Measurements from ENCODE around the gene SECISBP2. TPM values are rescaled to one million over a fixed set of nuclear protein-coding genes. Genes with fewer than 3 reads are reported as not detected.

SECISBP2 gene
- total RNA-seq, 1 donor from 2014 or later = 118 TPM

DNA sequence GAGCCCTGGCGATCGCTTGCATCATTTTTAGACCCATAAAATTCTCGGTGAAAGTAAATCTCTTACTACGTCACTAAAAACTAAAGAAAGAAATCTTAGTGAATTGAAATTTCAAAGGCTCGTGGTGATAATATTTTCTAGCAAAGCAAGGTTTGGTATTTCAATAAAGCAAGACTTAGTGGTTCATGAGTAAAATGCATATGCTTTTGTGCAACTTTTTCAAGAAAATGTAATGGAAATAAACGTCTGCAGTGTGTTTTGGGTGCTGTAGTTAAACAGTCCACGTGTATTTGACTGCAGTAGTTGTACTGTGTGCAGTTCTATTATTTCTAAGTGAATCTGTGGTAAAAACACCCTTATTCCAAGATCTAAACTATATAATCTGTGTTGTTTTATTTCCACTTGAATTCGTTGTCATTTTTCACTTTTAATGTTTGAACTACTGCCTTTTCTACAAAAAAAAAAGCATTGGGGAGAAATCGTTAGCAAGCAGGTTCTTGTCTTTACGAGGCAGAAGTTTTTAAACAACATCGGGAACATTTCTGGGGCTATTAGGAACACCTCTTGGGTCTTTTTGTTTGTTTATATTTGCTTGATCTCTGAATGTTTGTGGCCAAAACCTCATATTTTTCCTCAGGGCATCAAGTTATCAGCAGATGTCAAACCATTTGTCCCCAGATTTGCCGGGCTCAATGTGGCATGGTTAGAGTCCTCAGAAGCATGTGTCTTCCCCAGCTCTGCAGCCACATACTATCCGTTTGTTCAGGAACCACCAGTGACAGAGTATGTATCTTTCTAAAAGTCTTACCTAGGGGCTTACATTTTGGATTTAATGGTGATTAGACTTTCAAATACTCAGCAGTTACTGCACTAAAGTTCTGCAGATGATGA, 960 bp downstream of the SECISBP2 start:
- peak overlapping the region; percentile 99 for H3K27ac ChIP-seq
- DNase-seq (ENCODE audit: low spot score) = no peak
- peak overlapping the region; percentile 57 for H3K4me3 ChIP-seq
- peaks cover 33% of the 10 kb centered on the region for H3K36me3 ChIP-seq
- H3K4me1 ChIP-seq = peaks cover 33% of the 10 kb centered on the region
- peak overlapping the region; percentile 96 for H3K9ac ChIP-seq
- H4K20me1 ChIP-seq (ENCODE audit: low read depth) = peaks cover 43% of the 10 kb centered on the region
- H3K9me3 Mint-ChIP-seq = no peaks in the 10 kb centered on the region
- TF ChIP-seq, protein P1, sequence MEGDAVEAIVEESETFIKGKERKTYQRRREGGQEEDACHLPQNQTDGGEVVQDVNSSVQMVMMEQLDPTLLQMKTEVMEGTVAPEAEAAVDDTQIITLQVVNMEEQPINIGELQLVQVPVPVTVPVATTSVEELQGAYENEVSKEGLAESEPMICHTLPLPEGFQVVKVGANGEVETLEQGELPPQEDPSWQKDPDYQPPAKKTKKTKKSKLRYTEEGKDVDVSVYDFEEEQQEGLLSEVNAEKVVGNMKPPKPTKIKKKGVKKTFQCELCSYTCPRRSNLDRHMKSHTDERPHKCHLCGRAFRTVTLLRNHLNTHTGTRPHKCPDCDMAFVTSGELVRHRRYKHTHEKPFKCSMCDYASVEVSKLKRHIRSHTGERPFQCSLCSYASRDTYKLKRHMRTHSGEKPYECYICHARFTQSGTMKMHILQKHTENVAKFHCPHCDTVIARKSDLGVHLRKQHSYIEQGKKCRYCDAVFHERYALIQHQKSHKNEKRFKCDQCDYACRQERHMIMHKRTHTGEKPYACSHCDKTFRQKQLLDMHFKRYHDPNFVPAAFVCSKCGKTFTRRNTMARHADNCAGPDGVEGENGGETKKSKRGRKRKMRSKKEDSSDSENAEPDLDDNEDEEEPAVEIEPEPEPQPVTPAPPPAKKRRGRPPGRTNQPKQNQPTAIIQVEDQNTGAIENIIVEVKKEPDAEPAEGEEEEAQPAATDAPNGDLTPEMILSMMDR (IDR thresholded peaks at IDR 0.05) = no peak
- no peak for TF ChIP-seq EZH2 (IDR thresholded peaks at IDR 0.05)
- peaks cover 90% of the 10 kb centered on the region for H3K79me2 ChIP-seq (ENCODE audit: low read depth)
- no peaks in the 10 kb centered on the region for H3K27me3 ChIP-seq
- peaks cover 12% of the 10 kb centered on the region for H3K36me3 Mint-ChIP-seq
- peaks cover 3% of the 10 kb centered on the region for H3K27me3 Mint-ChIP-seq (ENCODE audit: insufficient read depth, low read depth)
- H3K4me2 ChIP-seq = peak overlapping the region; percentile 79
- peaks cover 38% of the 10 kb centered on the region for H3K4me1 Mint-ChIP-seq
- no peaks in the 10 kb centered on the region for H3K9me3 ChIP-seq (ENCODE audit: low read depth)
- peaks cover 56% of the 10 kb centered on the region for H3F3A ChIP-seq (ENCODE audit: low read depth)
- H3K4me3 Mint-ChIP-seq = peak overlapping the region; percentile 87
- H2AFZ ChIP-seq (replicated peaks) = peak overlapping the region; percentile 4
- peak overlapping the region; percentile 86 for H3K27ac Mint-ChIP-seq

DNA sequence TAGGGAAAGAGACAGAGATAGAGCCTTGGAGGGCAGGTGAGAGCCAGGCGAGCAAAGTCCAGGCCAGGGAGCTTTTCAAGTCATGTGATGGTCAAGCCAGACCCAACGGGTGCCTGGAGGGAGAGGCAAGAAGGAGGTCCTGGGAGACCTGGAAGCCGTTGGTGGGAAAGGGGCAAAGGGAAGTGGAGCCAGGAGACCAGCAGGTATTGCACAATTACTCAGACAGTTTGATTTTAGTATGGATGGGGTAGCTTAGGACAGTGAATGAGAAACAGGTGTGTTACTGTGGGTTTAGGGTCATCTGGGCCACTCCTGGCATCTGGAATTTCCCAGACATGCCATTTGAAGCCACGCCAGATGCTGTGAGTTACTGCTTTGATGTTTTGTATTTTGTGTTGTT, 5.1 kb downstream of the SECISBP2 start:
- Histone ChIP-seq H3K79me2 (ENCODE audit: low read depth) (peaks cover 83% of the 10 kb centered on the region), H3K27me3 (no peaks in the 10 kb centered on the region), H3K4me3 (no peak overlapping the region), H2AFZ (replicated peaks) (no peak overlapping the region), H4K20me1 (ENCODE audit: low read depth) (peaks cover 14% of the 10 kb centered on the region), H3K9me3 (ENCODE audit: low read depth) (no peaks in the 10 kb centered on the region), H3K27ac (no peak overlapping the region), H3K36me3 (peaks cover 13% of the 10 kb centered on the region), H3K4me1 (no peaks in the 10 kb centered on the region), H3F3A (ENCODE audit: low read depth) (peaks cover 15% of the 10 kb centered on the region), H3K9ac (no peak overlapping the region), H3K4me2 (no peak overlapping the region)
- DNase-seq (ENCODE audit: low spot score) = no peak
- peaks cover 7% of the 10 kb centered on the region for H3K36me3 Mint-ChIP-seq
- no peaks in the 10 kb centered on the region for H3K27me3 Mint-ChIP-seq (ENCODE audit: insufficient read depth, low read depth)
- no peak overlapping the region for H3K27ac Mint-ChIP-seq
- no peak for TF ChIP-seq EZH2 (IDR thresholded peaks at IDR 0.05)
- TF ChIP-seq, protein P1 (IDR thresholded peaks at IDR 0.05) = no peak
- no peak for TF ChIP-seq EZH2phosphoT487 (IDR thresholded peaks at IDR 0.05)
- H3K9me3 Mint-ChIP-seq = no peaks in the 10 kb centered on the region
- H3K4me3 Mint-ChIP-seq = no peak overlapping the region
- H3K4me1 Mint-ChIP-seq = peaks cover 16% of the 10 kb centered on the region

DNA sequence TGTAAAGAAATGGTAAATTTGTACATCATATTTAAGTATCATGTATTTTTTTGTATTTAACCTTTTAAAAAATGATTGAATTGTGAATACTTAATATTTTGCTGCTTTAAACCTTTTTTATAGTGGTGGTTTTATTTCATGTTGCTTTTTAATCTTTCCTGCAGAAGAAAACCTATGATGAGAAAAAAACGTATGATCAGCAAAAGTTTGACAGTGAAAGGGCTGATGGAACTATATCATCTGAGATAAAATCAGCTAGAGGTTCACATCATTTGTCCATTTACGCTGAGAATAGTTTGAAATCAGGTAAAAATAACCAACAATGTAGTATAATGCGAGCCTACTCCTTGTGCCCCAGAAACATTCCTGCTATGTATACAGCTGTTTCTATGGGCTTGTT, 7.4 kb downstream of the SECISBP2 start:
- H2AFZ ChIP-seq (replicated peaks) = no peak overlapping the region
- Mint-ChIP-seq H3K27ac (no peak overlapping the region), H3K27me3 (ENCODE audit: insufficient read depth, low read depth) (no peaks in the 10 kb centered on the region), H3K4me1 (peaks cover under 1% of the 10 kb centered on the region), H3K4me3 (no peak overlapping the region), H3K36me3 (peaks cover 18% of the 10 kb centered on the region), H3K9me3 (no peaks in the 10 kb centered on the region)
- no peaks in the 10 kb centered on the region for H3F3A ChIP-seq (ENCODE audit: low read depth)
- no peaks in the 10 kb centered on the region for H3K27me3 ChIP-seq
- no peak overlapping the region for H3K9ac ChIP-seq
- H3K4me3 ChIP-seq = no peak overlapping the region
- no peak for TF ChIP-seq EZH2phosphoT487 (IDR thresholded peaks at IDR 0.05)
- TF ChIP-seq, protein P1 (IDR thresholded peaks at IDR 0.05) = no peak
- peaks cover 15% of the 10 kb centered on the region for H3K36me3 ChIP-seq
- no peaks in the 10 kb centered on the region for H3K9me3 ChIP-seq (ENCODE audit: low read depth)
- H3K4me2 ChIP-seq = no peak overlapping the region
- H4K20me1 ChIP-seq (ENCODE audit: low read depth) = peaks cover 14% of the 10 kb centered on the region
- H3K27ac ChIP-seq = no peak overlapping the region
- DNase-seq (ENCODE audit: low spot score) = no peak
- H3K79me2 ChIP-seq (ENCODE audit: low read depth) = peaks cover 65% of the 10 kb centered on the region
- H3K4me1 ChIP-seq = no peaks in the 10 kb centered on the region
